HG03097 (cell line): Measurements from ENCODE around the gene SEC24A.
"Not testable (repeated sequence)": the region's sequence is repeated elsewhere in the genome, so short reads cannot be mapped to it uniquely, and the experiment has no call there.

ENCODE experiments used
- ATAC-seq: cut with Tn5 transposase; IDR thresholded peaks from one replicate; pipeline ENCODE4 v1.9.1; 2021; ENCODE audit not compliant: unreplicated experiment, low FRiP score

The SEC24A gene

DNA sequence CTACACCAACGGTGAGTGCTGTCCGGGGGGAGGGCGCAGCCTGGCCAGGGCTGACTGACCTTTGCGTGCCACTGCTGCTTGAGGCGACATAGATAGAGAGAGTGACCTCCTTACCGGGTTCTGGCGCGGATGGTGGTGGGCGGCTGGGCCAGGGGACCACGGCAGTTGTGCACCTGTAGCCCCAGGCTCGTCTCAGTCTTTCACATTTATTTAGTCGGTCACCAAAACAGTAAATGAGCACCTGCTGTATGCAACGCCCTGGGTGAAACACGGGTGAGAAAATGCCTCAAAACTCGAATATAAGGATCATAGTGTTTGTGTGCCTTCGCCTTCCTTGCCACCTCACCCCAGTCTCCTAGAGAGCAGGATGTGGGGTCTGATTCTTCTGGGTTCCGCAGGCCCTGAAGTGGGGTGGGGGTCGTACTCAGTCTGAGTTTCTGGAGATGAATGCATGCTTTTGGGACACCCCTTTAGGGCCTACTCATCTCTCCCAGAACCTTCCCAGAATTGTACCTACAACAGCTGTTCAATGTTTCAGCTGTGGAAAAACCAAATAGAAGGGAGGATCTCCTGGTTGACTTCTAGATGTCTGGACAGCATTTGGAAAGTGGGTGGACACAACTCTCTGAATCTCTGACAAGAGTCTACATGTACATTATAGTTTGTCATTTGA is 714 bp downstream of the SEC24A start:
- peak; percentile 9 for ATAC-seq

DNA sequence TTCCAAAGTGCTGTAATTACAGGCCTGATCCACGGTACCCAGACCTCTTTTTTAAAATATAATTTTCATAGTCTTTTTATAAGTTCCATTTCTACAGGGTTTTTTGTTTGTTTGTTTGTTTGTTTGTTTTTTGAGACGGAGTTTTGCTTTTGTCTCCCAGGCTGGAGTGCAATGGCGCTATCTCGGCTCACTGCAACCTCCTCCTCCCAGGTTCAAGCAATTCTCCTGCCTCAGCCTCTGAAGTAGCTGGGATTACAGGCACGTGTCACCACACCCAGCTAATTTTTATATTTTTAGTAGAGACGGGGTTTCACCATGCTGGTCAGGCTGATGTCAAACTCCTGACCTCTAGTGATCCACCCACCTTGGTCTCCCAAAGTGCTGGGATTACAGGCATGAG is 2.1 kb downstream of the SEC24A start:
- not testable (repeated sequence) for ATAC-seq

DNA sequence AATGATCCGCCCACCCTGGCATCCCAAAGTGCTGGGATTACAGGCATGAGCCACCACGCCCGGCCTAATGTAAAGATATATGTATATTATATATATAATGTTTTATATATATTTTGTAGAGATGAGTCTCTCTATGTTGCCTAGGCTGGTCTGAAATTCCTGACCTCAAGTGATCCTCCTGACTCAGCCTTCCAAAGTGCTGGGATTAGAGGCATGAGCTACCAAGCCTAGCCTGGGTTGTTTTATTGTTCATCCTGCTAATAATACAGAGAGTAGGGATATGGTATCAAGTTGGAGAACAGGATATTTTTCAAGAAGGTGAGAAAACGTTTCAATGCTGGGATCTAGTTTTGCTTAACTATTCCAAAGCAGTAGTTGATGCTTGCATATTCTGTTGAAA is 2.9 kb downstream of the SEC24A start:
- no peak for ATAC-seq

GRCh38 chr5:134656690-134657089 is 8.1 kb downstream of the SEC24A start:
- ATAC-seq, result no peak

DNA sequence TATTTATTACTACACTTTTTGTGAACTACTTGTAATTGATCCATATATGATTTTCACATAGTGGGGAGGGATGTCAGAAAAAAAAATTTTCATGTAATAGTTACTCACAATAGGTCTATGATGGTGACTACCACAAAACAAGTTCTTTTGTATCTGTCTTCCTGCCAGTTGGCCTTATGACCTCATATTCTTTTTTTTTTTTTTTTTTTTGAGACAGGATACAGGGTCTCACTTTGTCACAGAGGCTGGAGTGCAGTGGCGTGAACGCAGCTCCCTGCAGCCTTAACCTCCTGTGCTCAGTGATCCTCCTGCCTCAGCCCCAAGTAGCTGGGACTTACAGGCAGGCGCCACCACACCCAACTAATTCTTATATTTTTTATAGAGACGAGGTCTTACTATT is 10.9 kb downstream of the SEC24A start:
- no peak for ATAC-seq

GRCh38 chr5:134659922-134660321 is 11.3 kb downstream of the SEC24A start:
- ATAC-seq, result no peak

DNA sequence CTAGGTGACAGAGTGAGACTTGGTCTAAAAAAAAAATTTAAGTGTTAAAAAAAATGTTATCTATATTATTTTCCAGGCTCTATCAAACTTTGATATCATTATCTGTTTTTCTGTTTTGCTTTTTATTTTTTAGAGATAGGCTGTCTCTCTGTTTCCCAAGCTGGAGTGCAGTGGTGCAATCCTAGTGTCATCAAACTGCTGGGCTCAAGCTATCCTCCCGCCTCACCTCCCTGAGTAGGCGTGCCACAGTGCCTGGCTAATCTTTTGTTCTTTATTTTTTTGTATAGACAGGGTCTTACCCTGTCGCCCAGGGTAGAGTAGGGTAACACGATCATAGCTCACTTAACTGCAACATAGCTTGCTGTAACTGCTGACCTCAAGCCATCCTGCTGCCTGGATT is 14.4 kb downstream of the SEC24A start:
- no peak for ATAC-seq

DNA sequence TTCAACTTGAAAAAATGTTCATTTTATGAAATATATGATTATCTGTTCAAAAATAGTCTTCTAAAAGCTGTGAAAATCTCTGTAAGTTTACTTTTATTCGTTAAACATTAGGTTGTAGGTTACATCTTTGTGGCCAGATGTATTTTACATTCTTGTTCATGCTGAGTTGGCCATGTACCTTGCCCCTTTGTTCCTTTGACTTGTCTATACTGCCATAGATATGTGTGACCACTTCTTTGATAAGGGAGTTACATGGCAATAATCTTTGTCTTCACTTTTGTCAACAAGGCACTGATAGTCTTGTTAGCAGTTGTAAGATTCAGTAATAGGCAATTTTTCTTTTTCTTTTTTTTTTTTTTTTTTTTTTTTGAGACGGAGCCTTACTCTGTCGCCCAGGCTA is 15.9 kb downstream of the SEC24A start:
- no peak for ATAC-seq

- not testable (repeated sequence) for ATAC-seq
Measured at GRCh38 chr5:134673546-134673945, 25.0 kb downstream of the SEC24A start.

GRCh38 chr5:134677357-134677756 is 28.8 kb downstream of the SEC24A start:
- ATAC-seq, result not testable (repeated sequence)

DNA sequence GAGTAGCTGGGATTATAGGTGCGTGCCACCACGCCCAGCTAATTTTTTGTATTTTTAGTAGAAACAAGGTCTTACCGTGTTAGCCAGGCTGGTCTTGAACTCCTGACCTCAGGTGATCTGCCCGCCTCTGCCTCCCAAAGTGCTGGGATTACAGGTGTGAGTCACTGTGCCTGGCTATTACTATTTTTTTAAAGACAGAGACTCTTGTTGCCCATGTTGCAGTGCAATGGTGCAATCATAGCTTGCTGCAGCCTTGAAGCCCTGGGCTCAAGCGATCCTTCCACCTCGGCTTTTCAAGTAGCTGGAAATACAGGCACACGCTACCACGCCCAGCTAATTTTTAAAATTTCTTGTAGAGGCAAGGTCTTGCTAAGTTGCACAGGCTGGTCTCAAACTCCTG is 41.6 kb downstream of the SEC24A start:
- ATAC-seq, result not testable (repeated sequence)

GRCh38 chr5:134692722-134693121 is 44.1 kb downstream of the SEC24A start:
- no peak for ATAC-seq

GRCh38 chr5:134708301-134708700 is 59.7 kb downstream of the SEC24A start:
- no peak for ATAC-seq

GRCh38 chr5:134714120-134714519 is 65.5 kb downstream of the SEC24A start:
- no peak for ATAC-seq

- no peak for ATAC-seq
Measured at GRCh38 chr5:134714541-134714940, 66.0 kb downstream of the SEC24A start.

DNA sequence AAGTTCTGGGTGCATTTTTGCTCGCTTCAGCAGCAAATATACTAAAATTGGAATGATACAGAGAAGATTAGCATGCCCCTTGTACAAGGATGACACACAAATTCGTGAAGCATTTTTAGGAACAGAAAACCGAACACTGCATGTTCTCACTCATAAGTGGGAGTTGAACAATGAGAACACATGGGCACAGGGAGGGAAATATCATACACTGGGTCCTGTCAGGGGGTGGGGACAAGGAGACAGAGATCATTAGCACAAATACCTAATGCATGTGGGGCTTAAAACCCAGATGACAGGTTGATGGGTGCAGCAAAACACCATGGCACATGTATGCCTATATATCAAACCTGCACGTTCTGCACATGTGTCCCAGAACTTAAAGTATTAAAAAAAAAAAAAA is 66.9 kb downstream of the SEC24A start:
- not testable (repeated sequence) for ATAC-seq

DNA sequence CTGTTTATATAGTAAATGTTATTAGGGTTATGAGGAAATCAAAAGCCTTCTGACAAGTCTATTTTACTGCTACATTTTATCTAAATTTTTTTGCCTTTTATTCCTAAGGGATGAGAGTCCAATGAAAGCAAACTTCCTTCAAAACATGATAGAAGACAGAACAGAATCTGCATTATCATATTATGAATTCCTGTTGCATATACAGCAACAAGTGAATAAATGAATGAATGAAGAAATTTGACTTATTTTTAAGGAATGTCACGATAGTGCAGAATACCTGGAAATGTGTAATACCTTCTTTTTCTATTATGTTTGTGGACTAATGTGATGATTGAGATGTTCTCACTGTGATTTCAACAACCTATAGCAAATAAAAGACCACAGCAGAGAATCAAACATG is 76.3 kb downstream of the SEC24A start:
- no peak for ATAC-seq

DNA sequence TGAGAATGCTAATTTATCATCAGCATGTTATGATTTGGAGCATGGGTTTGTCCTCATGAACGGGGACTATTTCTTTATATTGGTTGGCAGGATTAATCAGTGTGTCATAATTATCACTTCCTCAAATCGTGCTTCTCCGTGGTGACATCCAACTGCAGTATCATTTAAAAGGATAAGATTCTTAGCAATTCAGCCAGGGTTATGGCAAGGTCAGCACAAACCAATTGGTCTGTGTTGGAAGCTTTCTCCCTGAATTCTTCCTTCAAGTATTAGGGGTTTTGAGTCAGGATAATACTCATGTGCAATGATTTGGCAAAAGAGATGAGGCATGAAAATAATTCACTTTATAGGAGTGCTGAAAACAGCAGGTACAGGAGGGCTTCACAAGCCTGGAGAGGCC is 84.2 kb downstream of the SEC24A start:
- no peak for ATAC-seq

DNA sequence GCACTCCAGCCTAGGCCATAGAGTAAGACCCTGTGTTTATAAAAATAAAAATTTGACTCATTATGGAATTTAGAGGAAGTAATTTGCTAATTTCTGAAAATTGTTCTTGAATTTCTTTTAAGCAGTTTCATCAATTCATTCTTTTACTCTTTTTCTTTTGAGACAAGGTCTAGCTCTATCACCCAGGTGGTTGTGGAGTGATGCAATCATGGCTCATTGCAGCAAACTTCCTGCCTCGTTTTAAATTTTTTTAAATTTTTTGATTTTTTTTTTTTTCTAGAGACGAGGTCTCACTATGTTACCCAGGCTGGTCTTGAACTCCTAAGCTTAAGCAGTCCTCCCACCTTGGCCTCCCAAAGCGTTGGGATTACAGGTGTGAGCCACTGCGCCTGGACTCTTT is 86.7 kb downstream of the SEC24A start:
- no peak for ATAC-seq

- no peak for ATAC-seq
Measured at GRCh38 chr5:134736173-134736812, 87.7 kb downstream of the SEC24A start.

- ATAC-seq, result peak; percentile 93
Measured at GRCh38 chr5:134738133-134738962, 89.8 kb downstream of the SEC24A start, which contains the start of gene CAMLG. Gene CAMLG (plus strand): TSS chr5:134738548. CDS start chr5:134738621, 73 bp downstream.
